Endothelial cell of umbilical vein (primary cell): Measurements from ENCODE around the gene MATR3. TPM values are rescaled to one million over a fixed set of nuclear protein-coding genes. Genes with fewer than 3 reads are reported as not detected.

Experiments
- BruUV-seq: library from RNA; stranded (reverse); fragments of 400-500 nt; replicated peaks from 2 replicates; lab custom pipeline; 2021; lab: Mats Ljungman, UMichigan
- CTCF ChIA-PET: fragments of 300-600, 350-600 bp; sonication (Branson Sonifier 250); formaldehyde crosslinking; loops from one replicate; lab custom pipeline; 2021; ENCODE audit warnings: antibody characterized with exemption, inconsistent platforms; lab: Charles Lee
- POLR2A ChIA-PET: fragments of 300-600, 350-600 bp; sonication (Branson Sonifier 250); formaldehyde crosslinking; loops from one replicate; lab custom pipeline; 2021; ENCODE audit warnings: antibody characterized with exemption, inconsistent platforms; lab: Charles Lee
- DNase-seq: peaks from one replicate; pipeline ENCODE4 v3.0.0-alpha.2; 2011; ENCODE audit warnings: low read depth, low spot score
- FAIRE-seq: peaks from 2 replicates; lab custom pipeline; 2011; peaks lifted over from hg19 to GRCh38; lab: Jason Lieb, UNC
- H2AFZ ChIP-seq: 2 replicates; pipeline ENCODE4 v1.6.0; 2012; ENCODE audit warnings: low read depth, low read length, control low read depth, inconsistent platforms
- H3K27ac ChIP-seq: 2 replicates; pipeline ENCODE4 v1.5.1; 2011; ENCODE audit warnings: low read depth, mild to moderate bottlenecking, control low read depth, low read length, moderate library complexity; ENCODE audit not compliant: insufficient read depth
- H3K27me3 ChIP-seq, 2 experiments: 2 replicates each; pipeline versions ENCODE4 v1.6.0 to v1.6.1; 2011; ENCODE audit warnings: low read length in 2 of 2, mixed read lengths in 1 of 2; ENCODE audit not compliant: control insufficient read depth in 2 of 2, insufficient read depth in 2 of 2
- H3K36me3 ChIP-seq, 2 experiments: 2 replicates in 1 of 2; 3 replicates in 1 of 2; pipeline ENCODE4 v1.5.1; 2011; ENCODE audit warnings: low read length in 2 of 2, mild to moderate bottlenecking in 1 of 2, moderate library complexity in 1 of 2; ENCODE audit not compliant: control insufficient read depth in 2 of 2, insufficient read depth in 2 of 2; ENCODE audit errors: extremely low read depth in 1 of 2
- H3K4me1 ChIP-seq: 3 replicates; pipeline ENCODE4 v1.5.1; 2011; ENCODE audit warnings: mild to moderate bottlenecking, low read length; ENCODE audit not compliant: control insufficient read depth, insufficient read depth; ENCODE audit errors: extremely low read depth
- H3K4me2 ChIP-seq: 2 replicates; pipeline ENCODE4 v1.6.1; 2011; ENCODE audit warnings: low read length, control low read depth, mixed read lengths; ENCODE audit not compliant: insufficient read depth
- H3K4me3 ChIP-seq, 3 experiments: fragments of 200-600 bp in 1 of 3; sonication (generic), shearing (Covaris generic) in 1 of 3; replicated peaks in 1 of 3; 2 replicates each; pipeline ENCODE4 v1.5.1; 2011 to 2016; ENCODE audit warnings: control low read depth in 3 of 3, low read length in 3 of 3, mild to moderate bottlenecking in 2 of 3, inconsistent platforms in 1 of 3, low read depth in 1 of 3, moderate library complexity in 1 of 3; ENCODE audit not compliant: insufficient read depth in 1 of 3
- H3K79me2 ChIP-seq: 2 replicates; pipeline ENCODE4 v1.6.0; 2012; ENCODE audit warnings: low read length, inconsistent platforms; ENCODE audit not compliant: control insufficient read depth, insufficient read depth
- H3K9ac ChIP-seq: replicated peaks from 2 replicates; pipeline ENCODE3; 2011; ENCODE audit warnings: low read length, control low read depth; ENCODE audit not compliant: insufficient read depth; ENCODE audit errors: extremely low read depth
- H3K9me1 ChIP-seq: replicated peaks from 3 replicates; pipeline ENCODE4 v1.6.0; 2011; ENCODE audit warnings: mild to moderate bottlenecking, low read length; ENCODE audit not compliant: control insufficient read depth, insufficient read depth; ENCODE audit errors: extremely low read depth
- H3K9me3 ChIP-seq: replicated peaks from 2 replicates; pipeline ENCODE4 v1.5.1; 2012; ENCODE audit warnings: low read length, inconsistent platforms; ENCODE audit not compliant: control insufficient read depth, insufficient read depth
- H4K20me1 ChIP-seq: replicated peaks from 2 replicates; pipeline ENCODE3; 2011; ENCODE audit warnings: mild to moderate bottlenecking, low read length; ENCODE audit not compliant: control insufficient read depth, insufficient read depth; ENCODE audit errors: extremely low read depth
- CTCF ChIP-seq, 2 donors: IDR thresholded peaks; 1 replicate in 1 of 2; 2 replicates in 1 of 2; pipeline ENCODE4 v1.5.1; 2011; ENCODE audit warnings: low read length in 2 of 2, mild to moderate bottlenecking in 2 of 2, moderate library complexity in 2 of 2, control low read depth in 1 of 2, inconsistent platforms in 1 of 2, low read depth in 1 of 2; ENCODE audit not compliant: insufficient read depth in 1 of 2; ENCODE audit errors: extremely low read depth in 1 of 2
- EZH2 ChIP-seq: IDR thresholded peaks from 2 replicates; pipeline ENCODE4 v1.6.1; 2012; ENCODE audit warnings: borderline replicate concordance, low read depth, mild to moderate bottlenecking, moderate library complexity, low read length, inconsistent platforms; ENCODE audit not compliant: severe bottlenecking
- FOS ChIP-seq: IDR thresholded peaks from 2 replicates; pipeline ENCODE4 v1.6.1; 2011; ENCODE audit warnings: mild to moderate bottlenecking, low read length, moderate library complexity, borderline replicate concordance; ENCODE audit not compliant: insufficient read depth
- GATA2 ChIP-seq: IDR thresholded peaks from 2 replicates; pipeline ENCODE4 v1.7.0; 2011; ENCODE audit warnings: low read depth, mild to moderate bottlenecking, moderate library complexity, mixed read lengths, low read length; ENCODE audit not compliant: insufficient read length, insufficient read depth
- JUN ChIP-seq: IDR thresholded peaks from 2 replicates; pipeline ENCODE4 v1.6.1; 2011; ENCODE audit warnings: borderline replicate concordance, low read depth; ENCODE audit not compliant: insufficient read length, insufficient read depth
- MAX ChIP-seq: IDR thresholded peaks from 2 replicates; pipeline ENCODE4 v1.6.1; 2011; ENCODE audit not compliant: insufficient read depth, insufficient read length
- MYC ChIP-seq: IDR thresholded peaks from one replicate; pipeline ENCODE4 v1.6.1; 2011; ENCODE audit warnings: mild to moderate bottlenecking, low read depth, low read length
- POLR2A ChIP-seq: IDR thresholded peaks from 2 replicates; pipeline ENCODE4 v1.6.1; 2012; ENCODE audit warnings: low read depth, mild to moderate bottlenecking, control low read depth, low read length
- POLR2AphosphoS5 ChIP-seq: IDR thresholded peaks from 2 replicates; pipeline ENCODE4 v1.6.1; 2012; ENCODE audit warnings: low read depth, mild to moderate bottlenecking, control low read depth, low read length, moderate library complexity; ENCODE audit not compliant: insufficient read depth
- dilution Hi-C: fragments of 300-500 bp; cut with MboI; formaldehyde crosslinking; loops from one replicate; pipeline ENCODE4 v1.15.0; 2019; ENCODE audit warnings: low sequenced_read_pairs; ENCODE audit not compliant: extremely low pct_ligation_motif_present
- intact Hi-C: fragments of 100-400 bp; cut with micrococcal nuclease; formaldehyde crosslinking; loops from one replicate; pipeline ENCODE4 v1.10.0; 2022
- polyA plus RNA-seq, 4 experiments: library from polyadenylated mRNA; depleted of rRNA in 3 of 4; stranded (reverse) in 3 of 4; unstranded in 1 of 4; fragments of >200 nt; gene quantifications; 2 replicates each; pipeline versions ENCODE4 v1.2.1 to v1.2.3, GENCODE V29; 2011 to 2012; ENCODE audit warnings: missing spikeins in 1 of 4
- total RNA-seq: library from RNA; stranded (reverse); gene quantifications from 2 replicates; pipeline ENCODE4 v1.2.3, GENCODE V29; 2021

MATR3 gene
- total and polyA plus RNA-seq, 2 donors (not counting 3 experiments of a cell fraction or from before 2014, with no cell fraction given) = 64.0 to 158 TPM

- no TSS peak for BruUV-seq
- no peak overlapping the region for H3K27ac ChIP-seq
- H3K36me3 ChIP-seq = peaks cover 0 to 25% of the 10 kb centered on the region in 2 experiments
- H3K4me3 ChIP-seq = no peak overlapping the region
- H3K9ac ChIP-seq = no peak overlapping the region
- no peak overlapping the region for H3K4me2 ChIP-seq
- no peak for DNase-seq
- ChIA-PET CTCF (no interaction called here), POLR2A (interaction anchor here (0.8 kb wide), 1 partner anchor 10 kb away, joined by 3 read pairs; the partner anchor contains the start of gene MATR3)
- H3K4me1 ChIP-seq = no peaks in the 10 kb centered on the region
- no peaks in the 10 kb centered on the region for H3K9me3 ChIP-seq
- H3K9me1 ChIP-seq = no peaks in the 10 kb centered on the region
- FAIRE-seq = no peak
- dilution Hi-C loops = no loop called here
- H3K79me2 ChIP-seq = peaks cover 7% of the 10 kb centered on the region
- H4K20me1 ChIP-seq = no peaks in the 10 kb centered on the region
- H2AFZ ChIP-seq = no peak overlapping the region
- H3K27me3 ChIP-seq = no peaks in the 10 kb centered on the region
- intact Hi-C loops = no loop called here
- TF ChIP-seq MYC = no peak
- no peak for TF ChIP-seq GATA2
- no peak for TF ChIP-seq FOS
- TF ChIP-seq POLR2A = no peak
- no peak for TF ChIP-seq CTCF (IDR thresholded peaks at IDR 0.05; ENCODE audit: extremely low read depth in 1 of 2, insufficient read depth in 1 of 2, low read depth in 1 of 2, low read length in 2 of 2)
- no peak for TF ChIP-seq EZH2
- TF ChIP-seq MAX = no peak
- no peak for TF ChIP-seq POLR2AphosphoS5
- TF ChIP-seq JUN = no peak
Observed at GRCh38 chr5:139283252-139284166, 10.0 kb upstream of the MATR3 start.
